GF-D8 (cell line): ENCODE measurements around the gene NRP1.

Source experiments
- DNase-seq: peaks from one replicate; lab custom pipeline; 2025; lab: John Stamatoyannopoulos, UW

The NRP1 gene

GRCh38 chr10:33290321-33291052, 44.0 kb downstream of the NRP1 start:
- DNase-seq: no peak

DNA sequence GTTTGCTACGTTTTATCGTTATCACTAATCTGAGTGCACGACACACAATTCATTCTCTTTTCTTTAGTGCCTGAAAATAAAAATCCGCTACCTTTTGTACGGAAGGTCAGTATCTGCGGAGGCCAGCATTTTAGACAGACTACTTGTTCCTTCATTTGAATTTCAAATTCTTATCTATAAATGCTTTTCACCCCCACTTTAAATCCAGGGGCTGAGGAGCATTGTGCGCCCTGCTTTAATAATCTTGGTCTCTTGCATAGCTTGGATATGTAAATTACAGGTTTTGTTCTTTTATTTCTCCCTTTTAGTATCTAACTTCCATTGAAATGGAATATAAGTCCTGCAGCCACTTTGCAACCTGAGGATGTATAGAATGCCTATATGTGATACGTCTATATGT, 44.7 kb downstream of the NRP1 start:
- no peak for DNase-seq

- DNase-seq: no peak
Measured at GRCh38 chr10:33288127-33288526, 46.3 kb downstream of the NRP1 start.

- DNase-seq: no peak
Measured at GRCh38 chr10:33287112-33287511, 47.4 kb downstream of the NRP1 start.

GRCh38 chr10:33286157-33286934, 48.1 kb downstream of the NRP1 start:
- DNase-seq: no peak

DNA sequence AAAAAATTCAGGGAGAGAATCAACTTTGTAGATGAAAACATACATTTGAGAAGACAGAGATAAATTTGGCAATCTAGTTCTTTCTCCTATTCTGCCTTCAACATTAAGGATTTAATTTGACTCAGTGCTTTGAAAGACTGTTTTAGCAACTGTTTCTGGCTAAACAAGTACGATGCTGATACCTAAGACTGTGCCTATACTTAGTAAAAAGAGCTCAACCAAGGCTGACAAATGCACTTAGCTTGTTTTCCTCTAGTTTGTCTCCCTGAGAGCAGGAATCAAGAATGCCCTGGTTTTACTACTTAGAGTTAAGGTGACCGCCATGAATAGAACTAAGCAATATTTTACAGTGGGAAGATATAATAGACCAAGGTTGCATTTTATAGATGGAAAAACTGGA, 49.5 kb downstream of the NRP1 start:
- no peak for DNase-seq

- no peak for DNase-seq
Measured at GRCh38 chr10:33279811-33280602, 54.5 kb downstream of the NRP1 start.

- no peak for DNase-seq
Measured at GRCh38 chr10:33279276-33279675, 55.2 kb downstream of the NRP1 start.

DNA sequence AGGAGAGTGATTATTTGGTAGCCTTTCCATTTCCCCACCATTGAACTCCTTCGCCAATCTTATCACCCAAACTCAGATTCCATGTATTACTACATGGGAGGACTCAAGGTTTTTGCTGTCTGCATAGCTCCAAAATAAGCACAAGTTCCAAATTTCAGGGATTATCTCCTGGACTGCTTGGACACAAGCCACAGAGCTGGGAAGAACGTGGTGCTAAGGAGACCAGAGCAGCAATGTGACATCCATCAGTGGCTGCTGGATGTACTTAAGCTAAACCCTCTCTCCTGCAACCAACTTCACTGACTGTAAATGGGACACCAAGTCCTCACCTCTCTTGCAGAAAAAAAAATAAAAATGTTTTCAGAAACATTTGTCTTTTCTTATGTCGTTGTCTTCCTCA, 56.3 kb downstream of the NRP1 start:
- no peak for DNase-seq

DNA sequence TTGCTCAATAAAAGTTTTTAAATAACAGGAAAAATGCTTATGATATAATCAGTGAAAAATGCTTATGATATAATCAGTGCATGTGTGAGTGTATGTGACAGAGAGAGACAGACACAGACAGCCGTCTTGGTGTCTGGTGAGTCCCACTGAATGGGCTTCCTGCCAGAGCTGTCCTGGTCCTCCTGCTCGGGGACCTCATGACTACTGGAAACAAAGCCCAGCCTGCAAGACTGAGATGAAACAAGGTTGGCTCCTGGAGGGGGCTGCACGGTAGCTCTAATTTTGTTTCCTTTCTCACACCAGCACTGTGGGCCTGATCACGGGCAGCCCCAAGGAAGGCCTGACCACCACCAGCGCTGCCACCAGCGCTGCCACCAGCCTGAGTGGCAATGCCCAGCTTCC, 57.3 kb downstream of the NRP1 start:
- no peak for DNase-seq

- DNase-seq: no peak
Measured at GRCh38 chr10:33276282-33276923, 58.1 kb downstream of the NRP1 start.

DNA sequence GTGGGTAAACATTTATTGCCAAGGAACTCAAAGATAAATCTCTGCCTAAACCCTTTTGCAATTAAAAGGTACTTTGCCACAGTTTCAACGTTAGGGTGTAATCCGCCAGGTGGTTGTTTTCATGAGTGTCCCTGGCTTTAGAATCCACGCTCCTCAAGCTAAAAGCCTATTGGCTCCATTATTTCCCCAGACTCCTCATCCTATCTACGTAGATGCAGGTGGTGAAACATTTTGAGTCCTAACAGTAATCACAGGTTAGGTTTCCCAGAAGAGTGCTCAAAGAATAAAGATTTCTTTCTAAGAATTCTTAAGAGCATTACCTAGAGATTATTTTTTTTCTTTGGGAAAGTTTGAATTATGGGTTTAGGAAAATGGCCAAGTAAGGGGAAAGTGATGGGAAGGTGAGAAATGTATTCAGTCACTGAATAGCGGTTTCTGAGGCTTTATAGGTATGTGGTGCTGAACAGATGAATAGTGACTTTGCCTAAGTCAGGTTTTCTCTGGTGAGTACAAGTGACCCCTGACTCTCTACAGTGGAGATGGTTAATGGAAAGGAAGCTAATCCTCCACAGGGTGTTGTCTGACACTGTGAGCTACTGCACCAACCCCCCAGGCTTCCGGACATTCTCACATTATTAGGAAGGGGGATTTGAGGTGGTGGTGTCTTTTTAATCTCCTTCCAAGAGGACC, 60.2 kb downstream of the NRP1 start:
- DNase-seq: no peak

DNA sequence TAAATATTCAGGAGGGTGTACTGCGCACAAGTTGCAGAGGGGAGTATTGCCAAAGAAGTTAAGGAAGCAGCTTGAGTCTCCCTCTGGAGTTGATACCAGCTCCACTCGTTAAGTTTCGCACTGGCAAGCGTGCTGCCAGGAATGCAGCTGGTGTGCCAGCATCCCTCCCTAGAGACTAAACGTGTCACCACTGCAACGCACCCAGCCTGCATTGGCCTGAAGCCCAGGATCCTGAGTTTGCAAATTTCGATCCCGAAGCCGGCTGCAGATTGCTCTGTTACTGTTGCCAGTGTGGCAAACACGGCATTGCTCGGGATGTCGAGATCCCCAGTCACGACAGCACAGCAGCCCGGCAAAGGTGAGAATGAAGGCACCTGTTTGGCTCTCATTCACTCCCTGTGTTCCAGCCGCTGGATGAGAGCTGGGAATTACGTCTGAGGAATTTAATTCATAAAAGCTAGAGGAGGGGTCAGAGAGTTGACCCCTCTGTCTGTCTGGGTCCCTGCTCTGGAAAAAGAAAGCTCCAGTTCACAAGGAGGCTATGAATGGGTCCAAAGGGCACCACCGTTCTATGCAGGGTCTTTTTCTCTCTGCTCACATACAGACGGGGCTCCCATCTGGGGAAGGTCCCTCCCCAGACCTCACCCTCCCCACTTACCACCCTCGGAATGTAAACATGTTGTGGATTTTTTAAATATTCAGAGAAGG, 61.0 kb downstream of the NRP1 start:
- no peak for DNase-seq

GRCh38 chr10:33272635-33273034, 61.8 kb downstream of the NRP1 start:
- no peak for DNase-seq

DNA sequence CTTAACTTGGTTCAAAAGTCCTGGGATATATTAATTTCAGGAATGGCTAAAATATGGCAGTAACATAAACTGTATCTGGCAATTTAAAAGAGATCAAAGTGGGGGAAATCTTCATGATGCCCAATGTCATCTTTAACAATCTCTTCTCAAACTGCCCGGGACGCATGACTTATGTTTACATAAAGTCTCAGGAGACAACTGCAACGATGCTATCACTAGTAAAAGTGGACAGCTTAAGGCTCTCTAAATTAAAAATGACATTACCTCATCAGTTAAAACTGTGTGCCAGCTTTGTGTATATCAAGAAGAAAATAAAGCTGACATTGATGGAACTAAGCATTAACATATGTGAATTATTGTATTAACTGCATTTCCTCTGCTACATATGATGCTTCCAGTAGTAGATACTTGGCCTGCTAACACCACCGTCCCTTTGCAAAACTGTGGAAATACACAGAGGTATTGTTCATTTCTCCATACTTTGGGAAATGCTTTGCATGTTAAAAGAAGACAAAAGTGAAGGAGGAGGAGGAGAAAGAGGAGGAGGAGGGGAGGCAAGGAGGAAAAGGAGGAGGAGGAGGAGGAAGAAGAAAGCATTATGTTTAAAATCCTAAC, 62.4 kb downstream of the NRP1 start:
- no peak for DNase-seq

GRCh38 chr10:33270971-33271370, 63.5 kb downstream of the NRP1 start:
- DNase-seq: no peak

GRCh38 chr10:33267708-33268107, 66.8 kb downstream of the NRP1 start:
- no peak for DNase-seq

DNA sequence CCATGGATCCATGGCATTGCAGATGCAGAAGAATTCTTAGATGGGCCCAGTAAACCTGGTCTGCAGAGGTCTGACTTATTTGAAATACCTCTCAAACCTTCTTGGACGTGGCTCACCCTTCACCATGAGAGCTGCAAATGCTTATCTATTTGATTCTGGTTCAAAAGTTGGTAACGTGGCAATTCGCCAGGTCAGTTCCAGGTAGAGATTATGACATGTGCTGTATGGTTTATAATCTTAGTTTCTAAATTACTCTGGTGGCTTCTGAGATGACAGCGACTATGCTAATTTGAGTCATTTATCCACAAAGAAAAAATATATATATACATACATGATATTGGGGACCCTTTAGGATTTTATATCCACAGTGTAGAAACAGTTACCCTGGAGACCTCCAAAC, 68.8 kb downstream of the NRP1 start:
- DNase-seq: no peak

DNA sequence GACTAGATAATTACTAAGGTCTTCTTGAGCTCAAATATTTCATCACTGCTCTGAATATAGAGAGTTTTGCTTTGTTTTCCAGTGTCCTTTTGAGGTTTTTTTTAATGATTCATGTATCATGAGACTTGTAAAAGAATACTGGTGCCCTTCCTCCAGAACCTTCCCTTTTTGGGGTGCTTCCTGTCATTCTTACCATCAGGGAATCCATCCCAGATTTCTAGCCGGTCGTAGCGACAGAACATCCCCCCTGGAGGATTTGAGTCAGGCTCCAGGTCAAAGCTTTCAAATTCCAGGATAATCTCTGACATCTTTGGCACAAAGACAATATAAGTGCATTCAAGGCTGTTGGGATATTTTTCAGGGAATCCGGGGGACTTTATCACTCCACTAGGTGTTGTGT, 71.0 kb downstream of the NRP1 start:
- DNase-seq: no peak

GRCh38 chr10:33262871-33263270, 71.6 kb downstream of the NRP1 start:
- no peak for DNase-seq
